Measurements from ENCODE around the gene CD48. TPM values are rescaled to one million over a fixed set of nuclear protein-coding genes. Genes with fewer than 3 reads are reported as not detected.

The CD48 gene
- polyA plus RNA-seq, 1 of the 3 experiments (the other 2 are of a cell fraction) = not detected

GRCh38 chr1:160669802-160670201 lies 41.8 kb downstream of the CD48 start:
- DNase-seq = no peak
- Histone ChIP-seq H3K36me3 (replicated peaks in 1 of 2; ENCODE audit: control insufficient read depth in 1 of 2, insufficient read depth in 2 of 2, low read length in 1 of 2) (no peaks in the 10 kb centered on the region), H3K27me3 (ENCODE audit: insufficient read depth) (peaks cover 7% of the 10 kb centered on the region; the same call in 1 of the 2 replicates), H3K9me2 (no peaks in the 10 kb centered on the region), H2AFZ (ENCODE audit: low read depth) (no peak overlapping the region), H3K4me2 (no peak overlapping the region), H3K9ac (no peak overlapping the region), H3K27ac (ENCODE audit: low read depth in 2 of 2, low read length in 1 of 2) (no peak overlapping the region), H3K4me1 (ENCODE audit: control insufficient read depth in 1 of 2, insufficient read depth in 2 of 2, low read depth in 1 of 2, low read length in 1 of 2) (no peaks in the 10 kb centered on the region), H4K20me1 (ENCODE audit: insufficient read depth) (no peaks in the 10 kb centered on the region), H3K79me2 (ENCODE audit: insufficient read depth) (no peaks in the 10 kb centered on the region), H3K9me3 (peaks cover 3% of the 10 kb centered on the region; the same call in 1 of the 2 replicates), H3F3A (replicated peaks; ENCODE audit: insufficient read depth) (no peaks in the 10 kb centered on the region), H3K4me3 (ENCODE audit: low read depth in 2 of 2, low read length in 1 of 2) (no peak overlapping the region)
- WGBS (ENCODE audit: low lambda C conversion rate) = 48% methylated on average over 20 of the region's 20 CpGs
- CTCF ChIA-PET = no interaction called here
- TF ChIP-seq NFIC (IDR thresholded peaks at IDR 0.05; ENCODE audit: borderline replicate concordance) = no peak
- TF ChIP-seq, protein P1, sequence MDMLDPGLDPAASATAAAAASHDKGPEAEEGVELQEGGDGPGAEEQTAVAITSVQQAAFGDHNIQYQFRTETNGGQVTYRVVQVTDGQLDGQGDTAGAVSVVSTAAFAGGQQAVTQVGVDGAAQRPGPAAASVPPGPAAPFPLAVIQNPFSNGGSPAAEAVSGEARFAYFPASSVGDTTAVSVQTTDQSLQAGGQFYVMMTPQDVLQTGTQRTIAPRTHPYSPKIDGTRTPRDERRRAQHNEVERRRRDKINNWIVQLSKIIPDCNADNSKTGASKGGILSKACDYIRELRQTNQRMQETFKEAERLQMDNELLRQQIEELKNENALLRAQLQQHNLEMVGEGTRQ (IDR thresholded peaks at IDR 0.05; ENCODE audit: borderline replicate concordance, low read depth, low read length) = no peak
- TF ChIP-seq EP300 (IDR thresholded peaks at IDR 0.05; ENCODE audit: borderline replicate concordance in 1 of 2, low read depth in 1 of 2, low read length in 1 of 2) = no peak
- no peak for TF ChIP-seq RAD21 (IDR thresholded peaks at IDR 0.05; ENCODE audit: low read length)
- TF ChIP-seq TAF1 (IDR thresholded peaks at IDR 0.05; ENCODE audit: borderline replicate concordance, low read depth, low read length) = no peak
- no peak for TF ChIP-seq POLR2AphosphoS5 (IDR thresholded peaks at IDR 0.05; ENCODE audit: low read depth, low read length)
- no peak for TF ChIP-seq TEAD4 (IDR thresholded peaks at IDR 0.05; ENCODE audit: borderline replicate concordance, insufficient read depth)
- no peak for TF ChIP-seq ELF1 (IDR thresholded peaks at IDR 0.05)
- no peak for TF ChIP-seq NRF1 (IDR thresholded peaks at IDR 0.05; ENCODE audit: low read depth, low read length)
- TF ChIP-seq, protein P2, sequence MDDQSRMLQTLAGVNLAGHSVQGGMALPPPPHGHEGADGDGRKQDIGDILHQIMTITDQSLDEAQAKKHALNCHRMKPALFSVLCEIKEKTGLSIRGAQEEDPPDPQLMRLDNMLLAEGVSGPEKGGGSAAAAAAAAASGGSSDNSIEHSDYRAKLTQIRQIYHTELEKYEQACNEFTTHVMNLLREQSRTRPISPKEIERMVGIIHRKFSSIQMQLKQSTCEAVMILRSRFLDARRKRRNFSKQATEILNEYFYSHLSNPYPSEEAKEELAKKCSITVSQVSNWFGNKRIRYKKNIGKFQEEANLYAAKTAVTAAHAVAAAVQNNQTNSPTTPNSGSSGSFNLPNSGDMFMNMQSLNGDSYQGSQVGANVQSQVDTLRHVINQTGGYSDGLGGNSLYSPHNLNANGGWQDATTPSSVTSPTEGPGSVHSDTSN (IDR thresholded peaks at IDR 0.05) = no peak
- no peak for TF ChIP-seq EZH2phosphoT487 (IDR thresholded peaks at IDR 0.05; ENCODE audit: borderline replicate concordance, low read depth)
- POLR2A ChIA-PET = no interaction called here

- peaks cover 3% of the 10 kb centered on the region; the same call in 1 of the 2 replicates for H3K9me3 ChIP-seq
- H3K9ac ChIP-seq = no peak overlapping the region
- no peaks in the 10 kb centered on the region for H3F3A ChIP-seq (replicated peaks; ENCODE audit: insufficient read depth)
- TF ChIP-seq RAD21 (IDR thresholded peaks at IDR 0.05; ENCODE audit: low read length) (no peak), SMC3 (IDR thresholded peaks at IDR 0.05; ENCODE audit: low read depth, low read length) (no peak), FOXM1 (IDR thresholded peaks at IDR 0.05; ENCODE audit: low read depth) (no peak)
- H3K4me3 ChIP-seq (ENCODE audit: low read depth in 2 of 2, low read length in 1 of 2) = no peak overlapping the region
- H2AFZ ChIP-seq (ENCODE audit: low read depth) = no peak overlapping the region
- DNase-seq = no peak
- H3K27ac ChIP-seq (ENCODE audit: low read depth in 2 of 2, low read length in 1 of 2) = no peak overlapping the region
- CTCF ChIA-PET = no interaction called here
- H3K4me2 ChIP-seq = no peak overlapping the region
- POLR2A ChIA-PET = no interaction called here
- no peaks in the 10 kb centered on the region for H3K9me2 ChIP-seq
- no peaks in the 10 kb centered on the region for H4K20me1 ChIP-seq (ENCODE audit: insufficient read depth)
- H3K36me3 ChIP-seq (replicated peaks in 1 of 2; ENCODE audit: control insufficient read depth in 1 of 2, insufficient read depth in 2 of 2, low read length in 1 of 2) = no peaks in the 10 kb centered on the region
- H3K79me2 ChIP-seq (ENCODE audit: insufficient read depth) = no peaks in the 10 kb centered on the region
- peaks cover 2% of the 10 kb centered on the region; the same call in 1 of the 2 replicates for H3K27me3 ChIP-seq (ENCODE audit: insufficient read depth)
- H3K4me1 ChIP-seq (ENCODE audit: control insufficient read depth in 1 of 2, insufficient read depth in 2 of 2, low read depth in 1 of 2, low read length in 1 of 2) = no peaks in the 10 kb centered on the region
Measured at GRCh38 chr1:160669276-160669675, 42.3 kb downstream of the CD48 start.
